Activated naive CD4-positive, alpha-beta T cell treated with anti-CD3 and anti-CD28 coated beads, Interleukin-2, amount 50 U/mL, for 24 hours (primary cell): ENCODE measurements around the gene ZBTB17.
"Not testable (repeated sequence)": the region's sequence is repeated elsewhere in the genome, so short reads cannot be mapped to it uniquely, and the experiment has no call there.

Experiments used
- H3K27ac Mint-ChIP-seq: one replicate; pipeline ENCODE4 v1.8.0; 2021; ENCODE audit warnings: mild to moderate bottlenecking, mixed read lengths
- H3K27me3 Mint-ChIP-seq: one replicate; pipeline ENCODE4 v1.8.0; 2021; ENCODE audit warnings: mixed read lengths
- H3K36me3 Mint-ChIP-seq: one replicate; pipeline ENCODE4 v1.8.0; 2021; ENCODE audit warnings: mixed read lengths
- H3K4me1 Mint-ChIP-seq: one replicate; pipeline ENCODE4 v1.8.0; 2021; ENCODE audit warnings: mixed read lengths
- H3K4me3 Mint-ChIP-seq: one replicate; pipeline ENCODE4 v1.8.0; 2021; ENCODE audit warnings: mild to moderate bottlenecking, mixed read lengths
- H3K9me3 Mint-ChIP-seq: one replicate; pipeline ENCODE4 v1.8.0; 2021; ENCODE audit warnings: mixed read lengths

Gene ZBTB17

GRCh38 chr1:16014509-16015482 lies 38.9 kb upstream of the ZBTB17 start:
- Mint-ChIP-seq H3K36me3 (no peaks in the 10 kb centered on the region), H3K4me3 (no peak overlapping the region), H3K9me3 (no peaks in the 10 kb centered on the region), H3K27ac (no peak overlapping the region), H3K27me3 (no peaks in the 10 kb centered on the region), H3K4me1 (peaks cover 8% of the 10 kb centered on the region)

GRCh38 chr1:16013908-16014258 lies 38.0 kb upstream of the ZBTB17 start:
- no peak overlapping the region for H3K4me3 Mint-ChIP-seq
- H3K36me3 Mint-ChIP-seq: no peaks in the 10 kb centered on the region
- H3K27ac Mint-ChIP-seq: no peak overlapping the region
- H3K4me1 Mint-ChIP-seq: peaks cover 8% of the 10 kb centered on the region
- no peaks in the 10 kb centered on the region for H3K27me3 Mint-ChIP-seq
- no peaks in the 10 kb centered on the region for H3K9me3 Mint-ChIP-seq

GRCh38 chr1:16013220-16013907 lies 37.5 kb upstream of the ZBTB17 start:
- Mint-ChIP-seq H3K4me1 (peaks cover 8% of the 10 kb centered on the region), H3K27me3 (no peaks in the 10 kb centered on the region), H3K9me3 (no peaks in the 10 kb centered on the region), H3K36me3 (no peaks in the 10 kb centered on the region), H3K27ac (peak overlapping the region; percentile 41), H3K4me3 (no peak overlapping the region)

GRCh38 chr1:16012590-16013219 lies 36.8 kb upstream of the ZBTB17 start:
- Mint-ChIP-seq H3K27ac (no peak overlapping the region), H3K9me3 (no peaks in the 10 kb centered on the region), H3K4me3 (peak overlapping the region; percentile 49), H3K36me3 (no peaks in the 10 kb centered on the region), H3K27me3 (no peaks in the 10 kb centered on the region), H3K4me1 (peaks cover 8% of the 10 kb centered on the region)

GRCh38 chr1:16011936-16012589 lies 36.2 kb upstream of the ZBTB17 start:
- Mint-ChIP-seq H3K27me3 (no peaks in the 10 kb centered on the region), H3K4me3 (no peak overlapping the region), H3K9me3 (no peaks in the 10 kb centered on the region), H3K4me1 (peaks cover 10% of the 10 kb centered on the region), H3K27ac (no peak overlapping the region), H3K36me3 (no peaks in the 10 kb centered on the region)

GRCh38 chr1:16010837-16011236 lies 34.9 kb upstream of the ZBTB17 start:
- Mint-ChIP-seq H3K4me1 (peaks cover 18% of the 10 kb centered on the region), H3K27ac (no peak overlapping the region), H3K9me3 (no peaks in the 10 kb centered on the region), H3K4me3 (no peak overlapping the region), H3K36me3 (no peaks in the 10 kb centered on the region), H3K27me3 (no peaks in the 10 kb centered on the region)

GRCh38 chr1:16009678-16010077 lies 33.8 kb upstream of the ZBTB17 start:
- Mint-ChIP-seq H3K4me1 (peaks cover 18% of the 10 kb centered on the region), H3K27ac (no peak overlapping the region), H3K36me3 (no peaks in the 10 kb centered on the region), H3K4me3 (no peak overlapping the region), H3K27me3 (no peaks in the 10 kb centered on the region), H3K9me3 (no peaks in the 10 kb centered on the region)

- H3K4me3 Mint-ChIP-seq: no peak overlapping the region
- no peak overlapping the region for H3K27ac Mint-ChIP-seq
- H3K4me1 Mint-ChIP-seq: peaks cover 18% of the 10 kb centered on the region
- no peaks in the 10 kb centered on the region for H3K36me3 Mint-ChIP-seq
- H3K9me3 Mint-ChIP-seq: no peaks in the 10 kb centered on the region
- H3K27me3 Mint-ChIP-seq: no peaks in the 10 kb centered on the region
Observed at GRCh38 chr1:16009030-16009460, 33.1 kb upstream of the ZBTB17 start.

- H3K36me3 Mint-ChIP-seq: no peaks in the 10 kb centered on the region
- no peak overlapping the region for H3K4me3 Mint-ChIP-seq
- H3K27ac Mint-ChIP-seq: no peak overlapping the region
- H3K4me1 Mint-ChIP-seq: peaks cover 14% of the 10 kb centered on the region
- no peaks in the 10 kb centered on the region for H3K27me3 Mint-ChIP-seq
- no peaks in the 10 kb centered on the region for H3K9me3 Mint-ChIP-seq
Observed at GRCh38 chr1:16007671-16008341, 31.9 kb upstream of the ZBTB17 start.

- Mint-ChIP-seq H3K9me3 (no peaks in the 10 kb centered on the region), H3K36me3 (no peaks in the 10 kb centered on the region), H3K27me3 (no peaks in the 10 kb centered on the region), H3K4me1 (peaks cover 9% of the 10 kb centered on the region), H3K4me3 (no peak overlapping the region), H3K27ac (peak overlapping the region; percentile 2)
Observed at GRCh38 chr1:16006552-16007485, 30.9 kb upstream of the ZBTB17 start.

- H3K9me3 Mint-ChIP-seq: no peaks in the 10 kb centered on the region
- no peaks in the 10 kb centered on the region for H3K27me3 Mint-ChIP-seq
- H3K4me1 Mint-ChIP-seq: peaks cover 9% of the 10 kb centered on the region
- H3K27ac Mint-ChIP-seq: no peak overlapping the region
- no peak overlapping the region for H3K4me3 Mint-ChIP-seq
- H3K36me3 Mint-ChIP-seq: no peaks in the 10 kb centered on the region
Observed at GRCh38 chr1:16006010-16006409, 30.1 kb upstream of the ZBTB17 start.

GRCh38 chr1:16005597-16005996 lies 29.7 kb upstream of the ZBTB17 start:
- H3K27ac Mint-ChIP-seq: no peak overlapping the region

GRCh38 chr1:16001274-16001673 lies 25.4 kb upstream of the ZBTB17 start:
- not testable (repeated sequence) for H3K27me3 Mint-ChIP-seq, H3K36me3 Mint-ChIP-seq

More at GRCh38 chr1:16005597-16005996, 29.7 kb upstream of the ZBTB17 start:
- H3K36me3 Mint-ChIP-seq: no peaks in the 10 kb centered on the region
- H3K4me1 Mint-ChIP-seq: peaks cover 9% of the 10 kb centered on the region
- H3K9me3 Mint-ChIP-seq: no peaks in the 10 kb centered on the region
- H3K27me3 Mint-ChIP-seq: no peaks in the 10 kb centered on the region
- no peak overlapping the region for H3K4me3 Mint-ChIP-seq

GRCh38 chr1:15998929-15999328 lies 23.0 kb upstream of the ZBTB17 start:
- no peak overlapping the region for H3K27ac Mint-ChIP-seq
- no peaks in the 10 kb centered on the region for H3K9me3 Mint-ChIP-seq
- no peaks in the 10 kb centered on the region for H3K36me3 Mint-ChIP-seq
- no peak overlapping the region for H3K4me3 Mint-ChIP-seq
- no peaks in the 10 kb centered on the region for H3K4me1 Mint-ChIP-seq
- H3K27me3 Mint-ChIP-seq: no peaks in the 10 kb centered on the region

More at GRCh38 chr1:16001274-16001673, 25.4 kb upstream of the ZBTB17 start:
- not testable (repeated sequence) for H3K27ac Mint-ChIP-seq, H3K4me1 Mint-ChIP-seq, H3K4me3 Mint-ChIP-seq, H3K9me3 Mint-ChIP-seq
